T47D (cell line): Measurements from ENCODE around the gene CHCHD3.

Experiments
- DNase-seq, 2 experiments: peaks; one replicate each; pipeline versions ENCODE4 v3.0.0 to v3.0.0-alpha.2; 2011 to 2012; ENCODE audit warnings: low read depth in 1 of 2, low spot score in 1 of 2
- JUND ChIP-seq: IDR thresholded peaks from 2 replicates; pipeline ENCODE4 v1.6.1; 2012; ENCODE audit warnings: low read depth
- in situ Hi-C: cut with HindIII; loops from 2 replicates; pipeline ENCODE4 v1.10.0; 2016; ENCODE audit warnings: low sequenced_read_pairs, low pct_unique_long_range_greater_than_20kb

CHCHD3 gene

GRCh38 chr7:133108023-133108422 is 26.1 kb upstream of the CHCHD3 start:
- no peak for TF ChIP-seq JUND
- in situ Hi-C loops: no loop called here

GRCh38 chr7:133102276-133103060 is 20.6 kb upstream of the CHCHD3 start:
- in situ Hi-C loops: no loop called here
- TF ChIP-seq JUND: no peak

More at GRCh38 chr7:133108023-133108422, 26.1 kb upstream of the CHCHD3 start:
- DNase-seq: no peak

GRCh38 chr7:133099633-133100286 is 17.9 kb upstream of the CHCHD3 start:
- in situ Hi-C loops: no loop called here

More at GRCh38 chr7:133102276-133103060, 20.6 kb upstream of the CHCHD3 start:
- DNase-seq: no peak

GRCh38 chr7:133095119-133095671 is 13.3 kb upstream of the CHCHD3 start:
- no peak for DNase-seq
- no peak for TF ChIP-seq JUND
- in situ Hi-C loops: no loop called here

More at GRCh38 chr7:133099633-133100286, 17.9 kb upstream of the CHCHD3 start:
- DNase-seq: no peak
- no peak for TF ChIP-seq JUND

DNA sequence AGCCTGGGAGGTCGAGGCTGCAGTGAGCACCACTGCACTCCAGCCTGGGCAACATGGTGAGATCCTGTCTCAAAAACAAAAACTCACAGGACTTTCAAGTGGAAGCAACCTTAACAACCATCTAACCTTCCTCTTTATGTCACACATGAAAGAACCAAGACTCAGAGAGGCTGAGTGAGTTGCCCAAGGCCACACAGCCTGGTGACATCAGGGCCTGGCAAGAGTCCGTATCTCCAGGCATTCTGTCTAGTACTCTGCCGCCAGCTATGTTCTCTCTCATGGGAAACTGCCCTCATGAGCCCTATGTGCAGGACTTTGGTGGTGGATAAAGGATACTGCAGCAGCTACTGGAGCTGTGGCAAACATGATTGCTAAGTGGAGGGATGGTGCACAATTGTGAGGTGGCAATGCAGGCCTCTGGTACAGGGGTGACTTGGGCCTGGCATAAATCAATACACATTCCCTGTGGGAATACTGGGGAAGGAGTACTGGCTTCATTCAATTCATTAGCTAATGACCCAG is 10.1 kb upstream of the CHCHD3 start:
- TF ChIP-seq JUND: no peak

GRCh38 chr7:133082390-133082766 is 488 bp upstream of the CHCHD3 start:
- TF ChIP-seq JUND: no peak
- in situ Hi-C loops: no loop called here
- DNase-seq: no peak

More for the DNA sequence above, 10.1 kb upstream of the CHCHD3 start:
- in situ Hi-C loops: no loop called here
- no peak for DNase-seq

- TF ChIP-seq JUND: no peak
- in situ Hi-C loops: no loop called here
- no peak for DNase-seq
Measured at GRCh38 chr7:133081119-133081598, 731 bp downstream of the CHCHD3 start.

- no peak for TF ChIP-seq JUND
- in situ Hi-C loops: no loop called here
- no peak for DNase-seq
Measured at GRCh38 chr7:133079296-133079695, 2.6 kb downstream of the CHCHD3 start.

- in situ Hi-C loops: no loop called here
- TF ChIP-seq JUND: no peak
- no peak for DNase-seq
Measured at GRCh38 chr7:133077394-133077793, 4.5 kb downstream of the CHCHD3 start.

DNA sequence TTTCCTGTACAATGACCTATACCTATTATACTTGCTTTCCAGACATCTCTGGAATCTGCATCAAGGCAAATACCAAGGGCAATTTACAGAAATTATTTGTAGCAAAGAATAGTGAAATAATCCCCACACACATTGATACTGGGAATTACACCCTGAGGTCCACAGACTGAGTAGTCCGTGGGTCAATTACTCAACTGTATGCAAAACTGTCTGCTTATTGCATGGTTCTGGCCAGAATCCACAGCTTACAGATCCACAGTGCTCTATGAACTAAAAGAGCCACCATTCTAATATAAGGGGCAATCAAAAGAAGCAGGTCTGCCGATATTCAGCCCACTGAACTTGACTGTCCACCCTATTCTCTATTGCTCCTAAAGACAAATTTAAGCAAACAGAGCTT is 5.7 kb downstream of the CHCHD3 start:
- DNase-seq: no peak
- no peak for TF ChIP-seq JUND
- in situ Hi-C loops: no loop called here

- TF ChIP-seq JUND: no peak
- in situ Hi-C loops: no loop called here
- no peak for DNase-seq
Measured at GRCh38 chr7:133071506-133071905, 10.4 kb downstream of the CHCHD3 start.

GRCh38 chr7:133070562-133070961 is 11.3 kb downstream of the CHCHD3 start:
- in situ Hi-C loops: no loop called here
- DNase-seq: no peak
- TF ChIP-seq JUND: no peak

DNA sequence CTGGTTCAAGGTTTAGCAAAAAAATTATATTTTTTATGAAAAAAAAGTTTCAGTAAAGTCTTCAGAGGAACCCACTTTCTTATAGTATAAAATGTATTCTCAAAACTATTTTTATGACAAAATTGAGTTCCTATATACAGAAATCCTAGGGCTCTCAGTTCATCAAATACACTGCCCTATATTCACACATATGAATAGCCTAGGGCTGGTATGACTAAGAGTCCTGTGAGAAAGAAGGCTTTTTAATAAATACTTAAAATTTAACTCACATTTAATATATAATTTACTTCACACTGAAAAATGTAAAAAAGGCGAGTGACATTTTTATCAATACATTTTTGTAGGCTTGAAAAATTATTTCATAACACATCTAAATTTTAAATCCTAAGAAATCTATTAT is 16.6 kb downstream of the CHCHD3 start:
- DNase-seq: no peak
- in situ Hi-C loops: no loop called here
- no peak for TF ChIP-seq JUND
